Neuronal stem cell (in vitro differentiated cells): ENCODE data around the gene FAM107B.
A peak's percentile ranks its signal among the peaks of the same experiment; 100 is the strongest.

ENCODE experiments used
- DNase-seq: peaks from one replicate; pipeline ENCODE4 v3.0.0-alpha.2; 2013; ENCODE audit warnings: low spot score
- H2AFZ ChIP-seq: one replicate; pipeline ENCODE4 v1.6.1; 2013; ENCODE audit warnings: mild to moderate bottlenecking, low read length, inconsistent platforms
- H2AK5ac ChIP-seq: 2 replicates; pipeline ENCODE4 v1.6.1; 2013; ENCODE audit warnings: low read depth, mild to moderate bottlenecking, inconsistent platforms, low read length, moderate library complexity, mixed read lengths
- H2BK120ac ChIP-seq: 2 replicates; pipeline ENCODE4 v1.6.1; 2013; ENCODE audit warnings: low read depth, mild to moderate bottlenecking, inconsistent platforms, low read length, moderate library complexity, mixed read lengths
- H2BK12ac ChIP-seq: one replicate; pipeline ENCODE4 v1.6.1; 2013; ENCODE audit warnings: low read length, inconsistent platforms
- H2BK15ac ChIP-seq: 2 replicates; pipeline ENCODE4 v1.6.1; 2013; ENCODE audit warnings: mild to moderate bottlenecking, low read length, inconsistent platforms, mixed read lengths
- H2BK5ac ChIP-seq: one replicate; pipeline ENCODE4 v1.6.1; 2013; ENCODE audit warnings: inconsistent platforms, mild to moderate bottlenecking, low read length, moderate library complexity
- H3K14ac ChIP-seq: one replicate; pipeline ENCODE4 v1.6.1; 2013; ENCODE audit warnings: low read length, inconsistent platforms
- H3K18ac ChIP-seq: 2 replicates; pipeline ENCODE4 v1.6.1; 2013; ENCODE audit warnings: low read length, inconsistent platforms
- H3K23ac ChIP-seq: 2 replicates; pipeline ENCODE4 v1.6.1; 2013; ENCODE audit warnings: low read depth, mild to moderate bottlenecking, mixed read lengths, low read length, inconsistent platforms; ENCODE audit not compliant: poor library complexity
- H3K27ac ChIP-seq: replicated peaks from 3 replicates; pipeline ENCODE4 v1.5.1; 2013; ENCODE audit warnings: low read length, inconsistent platforms
- H3K27me3 ChIP-seq, 3 experiments: 2 replicates each; pipeline ENCODE4 v1.6.1; 2013; ENCODE audit warnings: low read length in 3 of 3, mild to moderate bottlenecking in 2 of 3, inconsistent platforms in 1 of 3, low read depth in 1 of 3, mixed read lengths in 1 of 3, moderate library complexity in 1 of 3; ENCODE audit not compliant: control insufficient read depth in 3 of 3, insufficient read depth in 3 of 3
- H3K36me3 ChIP-seq, 2 donors: replicated peaks in 1 of 2; 2 replicates each; pipeline ENCODE4 v1.6.1; 2013; ENCODE audit warnings: low read length in 2 of 2; ENCODE audit not compliant: control insufficient read depth in 2 of 2, insufficient read depth in 2 of 2
- H3K4ac ChIP-seq: 2 replicates; pipeline ENCODE4 v1.6.1; 2013; ENCODE audit warnings: inconsistent platforms, mild to moderate bottlenecking, low read length, moderate library complexity
- H3K4me1 ChIP-seq, 2 donors: 1 replicate in 1 of 2; 2 replicates in 1 of 2; pipeline ENCODE4 v1.6.1; 2013; ENCODE audit warnings: low read length in 2 of 2, low read depth in 1 of 2; ENCODE audit not compliant: control insufficient read depth in 2 of 2, insufficient read depth in 1 of 2
- H3K4me2 ChIP-seq: one replicate; pipeline ENCODE4 v1.6.1; 2013; ENCODE audit warnings: mild to moderate bottlenecking, low read length, inconsistent platforms; ENCODE audit not compliant: insufficient read depth, poor library complexity, severe bottlenecking
- H3K4me3 ChIP-seq, 2 donors: 2 replicates each; pipeline ENCODE4 v1.5.1; 2013; ENCODE audit warnings: low read length in 2 of 2, mild to moderate bottlenecking in 2 of 2, inconsistent platforms in 1 of 2, moderate library complexity in 1 of 2
- H3K79me1 ChIP-seq: one replicate; pipeline ENCODE4 v1.6.1; 2013; ENCODE audit warnings: low read depth, mild to moderate bottlenecking, inconsistent platforms, low read length, moderate library complexity
- H3K9ac ChIP-seq: one replicate; pipeline ENCODE4 v1.6.1; 2013; ENCODE audit warnings: mild to moderate bottlenecking, low read depth, low read length, inconsistent platforms; ENCODE audit not compliant: poor library complexity
- H3K9me3 ChIP-seq, 2 donors: replicated peaks in 1 of 2; 2 replicates each; pipeline versions ENCODE3 to v1.6.1; 2013; ENCODE audit warnings: low read length in 2 of 2, mild to moderate bottlenecking in 2 of 2, inconsistent platforms in 1 of 2, low read depth in 1 of 2, mixed read lengths in 1 of 2, moderate library complexity in 1 of 2; ENCODE audit not compliant: control insufficient read depth in 2 of 2, insufficient read depth in 1 of 2
- H4K8ac ChIP-seq: one replicate; pipeline ENCODE4 v1.6.1; 2013; ENCODE audit warnings: low read depth, mild to moderate bottlenecking, inconsistent platforms, low read length, moderate library complexity
- H4K91ac ChIP-seq: one replicate; pipeline ENCODE4 v1.6.1; 2013; ENCODE audit warnings: low read length, low read depth, mild to moderate bottlenecking, inconsistent platforms; ENCODE audit not compliant: poor library complexity
- whole genome bisulfite sequencing, 2 donors: extraction: QIAGEN DNeasy Blood & Tissue Kit; methylation state at CpG; one replicate each; pipeline ENCODE4 v1.1.7; 2013; ENCODE audit warnings: missing lambda C conversion rate in 2 of 2, mixed read lengths in 1 of 2; ENCODE audit not compliant: insufficient read length in 2 of 2, insufficient replicate concordance in 1 of 2; ENCODE audit errors: extremely low coverage in 2 of 2; 5-methylcytosine and 5-hydroxymethylcytosine counted together

FAM107B gene

DNA sequence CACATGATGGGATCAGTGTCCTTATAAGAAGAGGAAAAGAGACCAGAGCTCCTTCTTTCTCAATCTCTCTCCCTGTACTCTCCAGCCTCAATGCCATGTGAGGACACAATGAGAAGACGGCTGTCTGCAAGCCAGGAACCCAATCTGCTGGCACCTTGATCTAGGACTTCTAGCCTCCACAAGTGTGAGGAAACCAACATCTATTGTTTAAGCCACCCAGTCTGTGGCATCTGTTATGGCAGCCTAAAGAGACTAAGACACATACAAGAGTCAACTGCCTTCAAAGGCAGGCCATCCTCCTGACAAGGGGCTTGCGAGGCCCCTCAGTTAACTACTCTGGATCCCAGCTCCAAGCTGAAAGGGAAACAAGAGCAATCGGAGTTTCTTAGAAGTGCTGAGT lies 225.7 kb downstream of the FAM107B start:
- Histone ChIP-seq H3K18ac (no peak overlapping the region), H3K36me3 (no peaks in the 10 kb centered on the region), H2BK120ac (no peak overlapping the region), H3K27me3 (no peaks in the 10 kb centered on the region), H3K14ac (no peak overlapping the region), H3K4me3 (no peak overlapping the region), H3K79me1 (no peaks in the 10 kb centered on the region), H3K27ac (no peak overlapping the region), H3K9ac (no peak overlapping the region), H2BK15ac (no peak overlapping the region), H3K4ac (no peak overlapping the region), H4K8ac (no peak overlapping the region), H2AFZ (no peak overlapping the region), H3K23ac (no peak overlapping the region), H3K9me3 (no peaks in the 10 kb centered on the region), H4K91ac (no peak overlapping the region), H2AK5ac (no peak overlapping the region), H3K4me1 (peaks cover 0 to 6% of the 10 kb centered on the region in 2 donors), H2BK5ac (no peak overlapping the region), H2BK12ac (no peak overlapping the region), H3K4me2 (no peak overlapping the region)
- no peak for DNase-seq
- no CpG with 5 or more reads among the region's 3 CpGs for WGBS, 2 donors

GRCh38 chr10:14548474-14548873 lies 226.2 kb downstream of the FAM107B start:
- Histone ChIP-seq H3K18ac (peak overlapping the region; percentile 83), H3K9me3 (no peaks in the 10 kb centered on the region), H3K79me1 (no peaks in the 10 kb centered on the region), H2BK12ac (no peak overlapping the region), H3K36me3 (no peaks in the 10 kb centered on the region), H3K4me3 (no peak overlapping the region), H2BK120ac (no peak overlapping the region), H4K91ac (no peak overlapping the region), H2BK5ac (peak overlapping the region; percentile 70), H3K9ac (peak overlapping the region; percentile 24), H3K27me3 (no peaks in the 10 kb centered on the region), H3K27ac (no peak overlapping the region), H3K4ac (no peak overlapping the region), H2BK15ac (no peak overlapping the region), H2AK5ac (peak overlapping the region; percentile 68), H3K23ac (peak overlapping the region; percentile 25), H3K4me1 (peaks cover 0 to 6% of the 10 kb centered on the region in 2 donors), H4K8ac (no peak overlapping the region), H3K14ac (peak overlapping the region; percentile 33), H3K4me2 (no peak overlapping the region), H2AFZ (no peak overlapping the region)
- no CpG with 5 or more reads among the region's 11 CpGs for WGBS, 2 donors
- no peak for DNase-seq

- H4K8ac ChIP-seq, result no peak overlapping the region
- H2BK12ac ChIP-seq, result no peak overlapping the region
- H2BK5ac ChIP-seq, result peak overlapping the region; percentile 70
- peak overlapping the region; percentile 25 for H3K23ac ChIP-seq
- H2AK5ac ChIP-seq, result peak overlapping the region; percentile 68
- no peak overlapping the region for H2BK120ac ChIP-seq
- no peak overlapping the region for H2AFZ ChIP-seq
- no peak overlapping the region for H2BK15ac ChIP-seq
- no peak overlapping the region for H3K4me3 ChIP-seq
- H3K79me1 ChIP-seq, result no peaks in the 10 kb centered on the region
- H3K9ac ChIP-seq, result peak overlapping the region; percentile 24
- peaks cover 0 to 6% of the 10 kb centered on the region in 2 donors for H3K4me1 ChIP-seq
- no peaks in the 10 kb centered on the region for H3K36me3 ChIP-seq
- H3K4me2 ChIP-seq, result no peak overlapping the region
- H4K91ac ChIP-seq, result no peak overlapping the region
- no peaks in the 10 kb centered on the region for H3K27me3 ChIP-seq
- peak overlapping the region; percentile 86 for H3K14ac ChIP-seq
- no peaks in the 10 kb centered on the region for H3K9me3 ChIP-seq
- no peak overlapping the region for H3K4ac ChIP-seq
- H3K18ac ChIP-seq, result peak overlapping the region; percentile 83
- WGBS, 2 donors, result no CpG with 5 or more reads among the region's 9 CpGs
- H3K27ac ChIP-seq, result no peak overlapping the region
- DNase-seq, result peak; percentile 29
These were observed 226.9 kb downstream of the FAM107B start for GRCh38 chr10:14547816-14548215.

GRCh38 chr10:14545827-14546226 lies 228.9 kb downstream of the FAM107B start:
- no peaks in the 10 kb centered on the region for H3K27me3 ChIP-seq
- H4K8ac ChIP-seq, result no peak overlapping the region
- H2AK5ac ChIP-seq, result no peak overlapping the region
- no peak overlapping the region for H3K4me3 ChIP-seq
- no peak overlapping the region for H3K18ac ChIP-seq
- no peak overlapping the region for H3K4me2 ChIP-seq
- no peak overlapping the region for H4K91ac ChIP-seq
- H3K36me3 ChIP-seq, result peaks cover 0 to 13% of the 10 kb centered on the region in 2 donors
- H3K4ac ChIP-seq, result no peak overlapping the region
- no peak overlapping the region for H3K14ac ChIP-seq
- no CpG with 5 or more reads among the region's 4 CpGs for WGBS, 2 donors
- peaks cover 0 to 6% of the 10 kb centered on the region in 2 donors for H3K4me1 ChIP-seq
- H3K79me1 ChIP-seq, result no peaks in the 10 kb centered on the region
- H2BK5ac ChIP-seq, result no peak overlapping the region
- no peak overlapping the region for H2BK15ac ChIP-seq
- H3K23ac ChIP-seq, result no peak overlapping the region
- no peak overlapping the region for H3K9ac ChIP-seq
- H2AFZ ChIP-seq, result no peak overlapping the region
- no peak overlapping the region for H2BK12ac ChIP-seq
- no peak for DNase-seq
- H3K27ac ChIP-seq, result no peak overlapping the region
- H2BK120ac ChIP-seq, result no peak overlapping the region
- H3K9me3 ChIP-seq, result no peaks in the 10 kb centered on the region
